ENCODE measurements around the gene PCCA.

- TF ChIP-seq POLR2A (IDR thresholded peaks at IDR 0.05; ENCODE audit: low read depth, low read length) (no peak), POLR2AphosphoS5 (IDR thresholded peaks at IDR 0.05; ENCODE audit: low read depth, low read length) (no peak)
Measured at GRCh38 chr13:100125946-100126345, 37.1 kb downstream of the PCCA start.

Data from GM12892 (cell line).